ENCODE measurements around the gene PARK7. TPM values are rescaled to one million over a fixed set of nuclear protein-coding genes. Genes with fewer than 3 reads are reported as not detected.
A peak's percentile ranks its signal among the peaks of the same experiment; 100 is the strongest.

PARK7 gene
- total RNA-seq, 1 experiment from 2014 or later, result 448 TPM

DNA sequence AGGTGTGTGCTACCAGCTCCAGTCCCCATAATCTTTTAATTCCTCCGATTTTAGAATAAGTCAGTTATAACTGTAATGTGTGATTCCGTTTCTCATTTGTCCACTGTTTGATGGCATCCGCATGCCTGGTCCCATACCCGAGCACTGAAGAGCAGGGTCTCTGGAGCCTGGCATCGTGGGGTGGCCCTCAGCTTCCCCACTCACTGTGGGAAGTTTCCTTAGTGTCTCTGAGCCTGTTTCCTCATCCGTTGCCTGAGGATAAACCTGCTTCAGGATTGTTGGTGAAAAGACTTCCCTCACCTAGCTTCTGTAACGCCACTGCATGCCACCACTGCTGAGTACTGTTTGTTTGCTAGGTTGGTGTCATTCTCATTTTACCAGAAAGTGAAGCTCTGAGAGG is 19.5 kb downstream of the PARK7 start:
- Histone ChIP-seq H3K27me3 (ENCODE audit: control insufficient read depth, insufficient read depth, low read length) (no peaks in the 10 kb centered on the region), H3K9me3 (ENCODE audit: control insufficient read depth, insufficient read depth, low read depth, low read length) (no peaks in the 10 kb centered on the region), H3K4me3 (ENCODE audit: low read depth in 2 of 2, low read length in 2 of 2) (no peak overlapping the region), H3K27ac (ENCODE audit: low read length) (peak overlapping the region; percentile 68), H3K36me3 (ENCODE audit: control insufficient read depth, insufficient read depth, low read length) (peaks cover 31% of the 10 kb centered on the region), H3K4me1 (ENCODE audit: control insufficient read depth, insufficient read depth, low read length) (peaks cover 26% of the 10 kb centered on the region)
- ChIA-PET CTCF (interaction anchor here (0.7 to 1.1 kb wide), 3 partner anchors 22 to 333 kb away, joined by 4 to 6 read pairs (median 5); no protein-coding TSS in a partner anchor), POLR2A (interaction anchor here (0.7 kb wide), 1 partner anchor 460 kb away, joined by 9 read pairs; no protein-coding TSS in a partner anchor)
- no peak for TF ChIP-seq SIN3A (IDR thresholded peaks at IDR 0.05; ENCODE audit: borderline replicate concordance, insufficient read depth, low read depth, low read length)
- BruUV-seq (replicated peaks), result no TSS peak
- in situ Hi-C loops (cut with HindIII; ENCODE audit: low pct_unique_long_range_greater_than_20kb, low sequenced_read_pairs) (no loop called here), intact Hi-C loops (cut with micrococcal nuclease; ENCODE audit: unreplicated experiment) (no loop called here)
- ATAC-seq (peak; percentile 11), DNase-seq (ENCODE audit: low read depth, low spot score) (no peak)

DNA sequence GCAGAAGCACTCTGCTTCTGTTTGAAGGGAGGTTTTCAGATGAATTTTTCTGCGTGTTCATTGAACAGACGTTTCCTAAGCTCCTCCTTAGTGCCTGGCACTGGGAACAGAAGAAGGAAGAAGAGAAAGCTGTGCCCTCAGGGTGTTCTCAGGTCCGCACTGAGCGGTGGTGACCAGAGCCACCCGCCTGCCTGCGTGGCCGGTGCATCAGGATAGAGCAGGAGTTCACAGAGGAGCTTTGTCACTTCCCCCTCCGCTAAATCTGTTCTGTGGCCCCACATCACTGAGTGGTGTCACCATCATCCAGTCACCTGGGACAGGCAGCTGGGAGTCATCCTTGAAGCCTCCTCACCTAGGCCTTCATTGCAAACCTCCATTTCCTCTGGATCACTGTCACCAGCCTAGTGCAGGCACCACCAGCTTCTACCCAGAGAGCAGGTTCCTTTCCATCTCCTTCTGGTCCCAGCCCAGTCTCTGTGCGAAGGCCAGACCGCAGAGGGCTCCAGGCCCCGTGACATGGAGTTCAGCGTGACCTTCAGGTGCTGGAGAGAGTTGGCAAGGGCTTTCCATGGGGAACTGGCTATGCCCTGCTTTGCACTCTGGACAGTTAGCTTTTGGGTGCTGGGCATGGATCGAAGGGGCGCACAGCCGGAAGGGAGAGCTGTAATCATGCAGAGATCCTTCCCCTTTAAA is 21.7 kb downstream of the PARK7 start:
- Histone ChIP-seq H3K9me3 (ENCODE audit: control insufficient read depth, insufficient read depth, low read depth, low read length) (no peaks in the 10 kb centered on the region), H3K4me1 (ENCODE audit: control insufficient read depth, insufficient read depth, low read length) (peaks cover 26% of the 10 kb centered on the region), H3K36me3 (ENCODE audit: control insufficient read depth, insufficient read depth, low read length) (peaks cover 29% of the 10 kb centered on the region), H3K27me3 (ENCODE audit: control insufficient read depth, insufficient read depth, low read length) (no peaks in the 10 kb centered on the region), H3K4me3 (ENCODE audit: low read depth in 2 of 2, low read length in 2 of 2) (no peak overlapping the region), H3K27ac (ENCODE audit: low read length) (peak overlapping the region; percentile 93)
- TF ChIP-seq TCF7L2 (IDR thresholded peaks at IDR 0.05; ENCODE audit: low read depth, low read length) (no peak), SIN3A (IDR thresholded peaks at IDR 0.05; ENCODE audit: borderline replicate concordance, insufficient read depth, low read depth, low read length) (no peak), POLR2AphosphoS5 (IDR thresholded peaks at IDR 0.05; ENCODE audit: low read depth, low read length) (no peak)
- TF ChIP-seq, protein P1, sequence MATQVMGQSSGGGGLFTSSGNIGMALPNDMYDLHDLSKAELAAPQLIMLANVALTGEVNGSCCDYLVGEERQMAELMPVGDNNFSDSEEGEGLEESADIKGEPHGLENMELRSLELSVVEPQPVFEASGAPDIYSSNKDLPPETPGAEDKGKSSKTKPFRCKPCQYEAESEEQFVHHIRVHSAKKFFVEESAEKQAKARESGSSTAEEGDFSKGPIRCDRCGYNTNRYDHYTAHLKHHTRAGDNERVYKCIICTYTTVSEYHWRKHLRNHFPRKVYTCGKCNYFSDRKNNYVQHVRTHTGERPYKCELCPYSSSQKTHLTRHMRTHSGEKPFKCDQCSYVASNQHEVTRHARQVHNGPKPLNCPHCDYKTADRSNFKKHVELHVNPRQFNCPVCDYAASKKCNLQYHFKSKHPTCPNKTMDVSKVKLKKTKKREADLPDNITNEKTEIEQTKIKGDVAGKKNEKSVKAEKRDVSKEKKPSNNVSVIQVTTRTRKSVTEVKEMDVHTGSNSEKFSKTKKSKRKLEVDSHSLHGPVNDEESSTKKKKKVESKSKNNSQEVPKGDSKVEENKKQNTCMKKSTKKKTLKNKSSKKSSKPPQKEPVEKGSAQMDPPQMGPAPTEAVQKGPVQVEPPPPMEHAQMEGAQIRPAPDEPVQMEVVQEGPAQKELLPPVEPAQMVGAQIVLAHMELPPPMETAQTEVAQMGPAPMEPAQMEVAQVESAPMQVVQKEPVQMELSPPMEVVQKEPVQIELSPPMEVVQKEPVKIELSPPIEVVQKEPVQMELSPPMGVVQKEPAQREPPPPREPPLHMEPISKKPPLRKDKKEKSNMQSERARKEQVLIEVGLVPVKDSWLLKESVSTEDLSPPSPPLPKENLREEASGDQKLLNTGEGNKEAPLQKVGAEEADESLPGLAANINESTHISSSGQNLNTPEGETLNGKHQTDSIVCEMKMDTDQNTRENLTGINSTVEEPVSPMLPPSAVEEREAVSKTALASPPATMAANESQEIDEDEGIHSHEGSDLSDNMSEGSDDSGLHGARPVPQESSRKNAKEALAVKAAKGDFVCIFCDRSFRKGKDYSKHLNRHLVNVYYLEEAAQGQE (IDR thresholded peaks at IDR 0.05; ENCODE audit: insufficient read depth in 1 of 2, low read depth in 2 of 2, low read length in 1 of 2), result no peak
- TF ChIP-seq, protein P2, sequence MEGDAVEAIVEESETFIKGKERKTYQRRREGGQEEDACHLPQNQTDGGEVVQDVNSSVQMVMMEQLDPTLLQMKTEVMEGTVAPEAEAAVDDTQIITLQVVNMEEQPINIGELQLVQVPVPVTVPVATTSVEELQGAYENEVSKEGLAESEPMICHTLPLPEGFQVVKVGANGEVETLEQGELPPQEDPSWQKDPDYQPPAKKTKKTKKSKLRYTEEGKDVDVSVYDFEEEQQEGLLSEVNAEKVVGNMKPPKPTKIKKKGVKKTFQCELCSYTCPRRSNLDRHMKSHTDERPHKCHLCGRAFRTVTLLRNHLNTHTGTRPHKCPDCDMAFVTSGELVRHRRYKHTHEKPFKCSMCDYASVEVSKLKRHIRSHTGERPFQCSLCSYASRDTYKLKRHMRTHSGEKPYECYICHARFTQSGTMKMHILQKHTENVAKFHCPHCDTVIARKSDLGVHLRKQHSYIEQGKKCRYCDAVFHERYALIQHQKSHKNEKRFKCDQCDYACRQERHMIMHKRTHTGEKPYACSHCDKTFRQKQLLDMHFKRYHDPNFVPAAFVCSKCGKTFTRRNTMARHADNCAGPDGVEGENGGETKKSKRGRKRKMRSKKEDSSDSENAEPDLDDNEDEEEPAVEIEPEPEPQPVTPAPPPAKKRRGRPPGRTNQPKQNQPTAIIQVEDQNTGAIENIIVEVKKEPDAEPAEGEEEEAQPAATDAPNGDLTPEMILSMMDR (IDR thresholded peaks at IDR 0.05), result no peak
- intact Hi-C loops (cut with micrococcal nuclease; ENCODE audit: unreplicated experiment) (loop anchor here (2.0 kb wide), 1 partner anchor 332 kb away; no protein-coding TSS in a partner anchor), in situ Hi-C loops (cut with HindIII; ENCODE audit: low pct_unique_long_range_greater_than_20kb, low sequenced_read_pairs) (no loop called here)
- DNase-seq (ENCODE audit: low read depth, low spot score) (no peak), ATAC-seq (no peak)
- ChIA-PET CTCF (interaction anchor here (0.6 to 1.0 kb wide), 2 partner anchors 83 to 331 kb away, joined by 4 read pairs; no protein-coding TSS in a partner anchor), POLR2A (no interaction called here)
- no TSS peak for BruUV-seq (replicated peaks)

DNA sequence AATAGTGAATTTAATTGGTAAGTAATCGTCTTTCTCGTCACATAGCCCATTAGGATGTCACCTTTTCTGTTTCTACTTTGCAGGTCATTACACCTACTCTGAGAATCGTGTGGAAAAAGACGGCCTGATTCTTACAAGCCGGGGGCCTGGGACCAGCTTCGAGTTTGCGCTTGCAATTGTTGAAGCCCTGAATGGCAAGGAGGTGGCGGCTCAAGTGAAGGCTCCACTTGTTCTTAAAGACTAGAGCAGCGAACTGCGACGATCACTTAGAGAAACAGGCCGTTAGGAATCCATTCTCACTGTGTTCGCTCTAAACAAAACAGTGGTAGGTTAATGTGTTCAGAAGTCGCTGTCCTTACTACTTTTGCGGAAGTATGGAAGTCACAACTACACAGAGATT is 23.3 kb downstream of the PARK7 start:
- CTCF ChIA-PET, result interaction anchor here (0.5 kb wide), 1 partner anchor 364 kb away, joined by 3 read pairs; no protein-coding TSS in a partner anchor
- H3K4me3 ChIP-seq (ENCODE audit: low read depth in 2 of 2, low read length in 2 of 2), result no peak overlapping the region

More for the DNA sequence above, 23.3 kb downstream of the PARK7 start:
- peaks cover 26% of the 10 kb centered on the region for H3K4me1 ChIP-seq (ENCODE audit: control insufficient read depth, insufficient read depth, low read length)
- in situ Hi-C loops (cut with HindIII; ENCODE audit: low pct_unique_long_range_greater_than_20kb, low sequenced_read_pairs) (no loop called here), intact Hi-C loops (cut with micrococcal nuclease; ENCODE audit: unreplicated experiment) (no loop called here)
- peaks cover 19% of the 10 kb centered on the region for H3K36me3 ChIP-seq (ENCODE audit: control insufficient read depth, insufficient read depth, low read length)
- H3K9me3 ChIP-seq (ENCODE audit: control insufficient read depth, insufficient read depth, low read depth, low read length), result no peaks in the 10 kb centered on the region
- POLR2A ChIA-PET, result interaction anchor here (0.6 kb wide), 1 partner anchor 342 kb away, joined by 6 read pairs; no protein-coding TSS in a partner anchor
- no peak for ATAC-seq
- no TSS peak for BruUV-seq (replicated peaks)
- H3K27me3 ChIP-seq (ENCODE audit: control insufficient read depth, insufficient read depth, low read length), result no peaks in the 10 kb centered on the region
- peak overlapping the region; percentile 40; the same call in 1 of the 2 replicates for H3K27ac ChIP-seq (ENCODE audit: low read length)
- TF ChIP-seq POLR2AphosphoS5 (IDR thresholded peaks at IDR 0.05; ENCODE audit: low read depth, low read length), result no peak
- TF ChIP-seq SIN3A (IDR thresholded peaks at IDR 0.05; ENCODE audit: borderline replicate concordance, insufficient read depth, low read depth, low read length), result no peak
- no peak for DNase-seq (ENCODE audit: low read depth, low spot score)

All from Panc1 (cell line).